Measurements from ENCODE around the gene TTC7B. TPM values are rescaled to one million over a fixed set of nuclear protein-coding genes. Genes with fewer than 3 reads are reported as not detected.

The TTC7B gene
- total and polyA plus RNA-seq, 10 of the 15 experiments (the other 5 are each of a cell fraction or from before 2014, with no cell fraction given) = under 0.01 to 1.1 (median 0.26) TPM; not detected in 2

GRCh38 chr14:90617961-90618360 lies 198.3 kb downstream of the TTC7B start:
- no peaks in the 10 kb centered on the region for H4K20me1 ChIP-seq (ENCODE audit: control insufficient read depth, insufficient read depth)
- H3K4me3 ChIP-seq = no peak overlapping the region
- no peaks in the 10 kb centered on the region for H3K4me1 ChIP-seq (ENCODE audit: control insufficient read depth, insufficient read depth, low read length)
- peaks cover 0 to 3% of the 10 kb centered on the region in 2 experiments; a peak in 3 of 4 replicates for H3K27me3 ChIP-seq (replicated peaks in 1 of 2; ENCODE audit: control insufficient read depth in 2 of 2, insufficient read depth in 2 of 2, low read length in 1 of 2)
- SMC1A ChIA-PET (ENCODE audit: uncharacterized antibody, unreplicated experiment) = no interaction called here
- intact Hi-C loops (cut with micrococcal nuclease; ENCODE audit: unreplicated experiment) = no loop called here
- H3K9me3 ChIP-seq (replicated peaks; ENCODE audit: control insufficient read depth, insufficient read depth, low read length) = no peaks in the 10 kb centered on the region
- POLR2A ChIA-PET = interaction anchor here (0.5 kb wide), 1 partner anchor 763 kb away, joined by 3 read pairs; no protein-coding TSS in a partner anchor
- no peak for ATAC-seq
- CTCF ChIA-PET = no interaction called here
- WGBS (ENCODE audit: insufficient coverage, insufficient replicate concordance, low lambda C conversion rate, missing lambda C conversion rate) = 36% methylated on average over 7 of the region's 7 CpGs
- RAD21 ChIA-PET (ENCODE audit: unreplicated experiment) = no interaction called here
- no peak overlapping the region for H3K4me2 ChIP-seq (ENCODE audit: control insufficient read depth, insufficient read depth)
- no peak overlapping the region for H3K9ac ChIP-seq (ENCODE audit: control insufficient read depth, insufficient read depth, low read length)
- no peak for DNase-seq (ENCODE audit: low read depth, low spot score)
- in situ Hi-C loops (cut with MboI) = no loop called here
- no peaks in the 10 kb centered on the region for H3K79me2 ChIP-seq (ENCODE audit: control insufficient read depth, insufficient read depth, low read length)
- H3K36me3 ChIP-seq (ENCODE audit: control insufficient read depth in 2 of 2, insufficient read depth in 2 of 2, low read length in 1 of 2) = no peaks in the 10 kb centered on the region
- no peak overlapping the region for H3K27ac ChIP-seq (ENCODE audit: control insufficient read depth, insufficient read depth)
- no peak overlapping the region for H2AFZ ChIP-seq (ENCODE audit: control insufficient read depth, low read depth, low read length)
- BruUV-seq (replicated peaks) = no TSS peak
- no peak for FAIRE-seq
- TF ChIP-seq, protein P1, sequence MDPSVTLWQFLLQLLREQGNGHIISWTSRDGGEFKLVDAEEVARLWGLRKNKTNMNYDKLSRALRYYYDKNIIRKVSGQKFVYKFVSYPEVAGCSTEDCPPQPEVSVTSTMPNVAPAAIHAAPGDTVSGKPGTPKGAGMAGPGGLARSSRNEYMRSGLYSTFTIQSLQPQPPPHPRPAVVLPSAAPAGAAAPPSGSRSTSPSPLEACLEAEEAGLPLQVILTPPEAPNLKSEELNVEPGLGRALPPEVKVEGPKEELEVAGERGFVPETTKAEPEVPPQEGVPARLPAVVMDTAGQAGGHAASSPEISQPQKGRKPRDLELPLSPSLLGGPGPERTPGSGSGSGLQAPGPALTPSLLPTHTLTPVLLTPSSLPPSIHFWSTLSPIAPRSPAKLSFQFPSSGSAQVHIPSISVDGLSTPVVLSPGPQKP (IDR thresholded peaks at IDR 0.05; ENCODE audit: low read depth, low read length) = no peak
- TF ChIP-seq NKRF (conservative IDR thresholded peaks at IDR 0.05) (no peak), ZNF207 (IDR thresholded peaks at IDR 0.05; ENCODE audit: borderline replicate concordance) (no peak), MTA2 (IDR thresholded peaks at IDR 0.05; ENCODE audit: low read depth) (no peak), YY1 (IDR thresholded peaks at IDR 0.05; ENCODE audit: low read depth, low read length) (no peak), SRF (IDR thresholded peaks at IDR 0.05; ENCODE audit: low read depth in 2 of 2, low read length in 2 of 2) (no peak), GABPA (IDR thresholded peaks at IDR 0.05; ENCODE audit: low read depth) (no peak), NFXL1 (IDR thresholded peaks at IDR 0.05; ENCODE audit: borderline replicate concordance) (no peak), JUND (IDR thresholded peaks at IDR 0.05; ENCODE audit: low read depth, low read length) (no peak), SIX5 (IDR thresholded peaks at IDR 0.05; ENCODE audit: low read depth, low read length, severe bottlenecking) (no peak), PBX3 (IDR thresholded peaks at IDR 0.05; ENCODE audit: insufficient replicate concordance, low read depth, low read length) (no peak), MTA3 (IDR thresholded peaks at IDR 0.05; ENCODE audit: borderline replicate concordance, low read length) (no peak), JUNB (IDR thresholded peaks at IDR 0.05) (no peak)
- TF ChIP-seq, protein P2, sequence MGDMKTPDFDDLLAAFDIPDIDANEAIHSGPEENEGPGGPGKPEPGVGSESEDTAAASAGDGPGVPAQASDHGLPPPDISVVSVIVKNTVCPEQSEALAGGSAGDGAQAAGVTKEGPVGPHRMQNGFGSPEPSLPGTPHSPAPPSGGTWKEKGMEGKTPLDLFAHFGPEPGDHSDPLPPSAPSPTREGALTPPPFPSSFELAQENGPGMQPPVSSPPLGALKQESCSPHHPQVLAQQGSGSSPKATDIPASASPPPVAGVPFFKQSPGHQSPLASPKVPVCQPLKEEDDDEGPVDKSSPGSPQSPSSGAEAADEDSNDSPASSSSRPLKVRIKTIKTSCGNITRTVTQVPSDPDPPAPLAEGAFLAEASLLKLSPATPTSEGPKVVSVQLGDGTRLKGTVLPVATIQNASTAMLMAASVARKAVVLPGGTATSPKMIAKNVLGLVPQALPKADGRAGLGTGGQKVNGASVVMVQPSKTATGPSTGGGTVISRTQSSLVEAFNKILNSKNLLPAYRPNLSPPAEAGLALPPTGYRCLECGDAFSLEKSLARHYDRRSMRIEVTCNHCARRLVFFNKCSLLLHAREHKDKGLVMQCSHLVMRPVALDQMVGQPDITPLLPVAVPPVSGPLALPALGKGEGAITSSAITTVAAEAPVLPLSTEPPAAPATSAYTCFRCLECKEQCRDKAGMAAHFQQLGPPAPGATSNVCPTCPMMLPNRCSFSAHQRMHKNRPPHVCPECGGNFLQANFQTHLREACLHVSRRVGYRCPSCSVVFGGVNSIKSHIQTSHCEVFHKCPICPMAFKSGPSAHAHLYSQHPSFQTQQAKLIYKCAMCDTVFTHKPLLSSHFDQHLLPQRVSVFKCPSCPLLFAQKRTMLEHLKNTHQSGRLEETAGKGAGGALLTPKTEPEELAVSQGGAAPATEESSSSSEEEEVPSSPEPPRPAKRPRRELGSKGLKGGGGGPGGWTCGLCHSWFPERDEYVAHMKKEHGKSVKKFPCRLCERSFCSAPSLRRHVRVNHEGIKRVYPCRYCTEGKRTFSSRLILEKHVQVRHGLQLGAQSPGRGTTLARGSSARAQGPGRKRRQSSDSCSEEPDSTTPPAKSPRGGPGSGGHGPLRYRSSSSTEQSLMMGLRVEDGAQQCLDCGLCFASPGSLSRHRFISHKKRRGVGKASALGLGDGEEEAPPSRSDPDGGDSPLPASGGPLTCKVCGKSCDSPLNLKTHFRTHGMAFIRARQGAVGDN (IDR thresholded peaks at IDR 0.05) = no peak
- TF ChIP-seq, protein P3, sequence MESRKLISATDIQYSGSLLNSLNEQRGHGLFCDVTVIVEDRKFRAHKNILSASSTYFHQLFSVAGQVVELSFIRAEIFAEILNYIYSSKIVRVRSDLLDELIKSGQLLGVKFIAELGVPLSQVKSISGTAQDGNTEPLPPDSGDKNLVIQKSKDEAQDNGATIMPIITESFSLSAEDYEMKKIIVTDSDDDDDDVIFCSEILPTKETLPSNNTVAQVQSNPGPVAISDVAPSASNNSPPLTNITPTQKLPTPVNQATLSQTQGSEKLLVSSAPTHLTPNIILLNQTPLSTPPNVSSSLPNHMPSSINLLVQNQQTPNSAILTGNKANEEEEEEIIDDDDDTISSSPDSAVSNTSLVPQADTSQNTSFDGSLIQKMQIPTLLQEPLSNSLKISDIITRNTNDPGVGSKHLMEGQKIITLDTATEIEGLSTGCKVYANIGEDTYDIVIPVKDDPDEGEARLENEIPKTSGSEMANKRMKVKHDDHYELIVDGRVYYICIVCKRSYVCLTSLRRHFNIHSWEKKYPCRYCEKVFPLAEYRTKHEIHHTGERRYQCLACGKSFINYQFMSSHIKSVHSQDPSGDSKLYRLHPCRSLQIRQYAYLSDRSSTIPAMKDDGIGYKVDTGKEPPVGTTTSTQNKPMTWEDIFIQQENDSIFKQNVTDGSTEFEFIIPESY (IDR thresholded peaks at IDR 0.05) = no peak
